Liver (tissue), 9 donors: ENCODE data around the gene GRIN2C. TPM values are rescaled to one million over a fixed set of nuclear protein-coding genes. Genes with fewer than 3 reads are reported as not detected.

Source experiments
- DNase-seq: peaks from one replicate; pipeline ENCODE4 v3.0.0-alpha.2; 2017; ENCODE audit warnings: low spot score
- H3K27ac ChIP-seq, 2 donors: one replicate each; pipeline ENCODE4 v1.7.0; 2013; ENCODE audit warnings: inconsistent platforms in 2 of 2, low read length in 2 of 2, control low read depth in 1 of 2, low read depth in 1 of 2, mild to moderate bottlenecking in 1 of 2
- H3K27me3 ChIP-seq, 4 donors: one replicate each; pipeline versions ENCODE4 v1.6.1 to v1.7.0; 2013; ENCODE audit warnings: low read length in 3 of 4, inconsistent platforms in 1 of 4, mild to moderate bottlenecking in 1 of 4, moderate library complexity in 1 of 4; ENCODE audit not compliant: control insufficient read depth in 4 of 4, insufficient read depth in 4 of 4
- H3K36me3 ChIP-seq, 4 donors: one replicate each; pipeline versions ENCODE4 v1.6.1 to v1.7.0; 2013; ENCODE audit warnings: low read length in 3 of 4, mild to moderate bottlenecking in 3 of 4, low read depth in 1 of 4, moderate library complexity in 1 of 4; ENCODE audit not compliant: control insufficient read depth in 4 of 4, insufficient read depth in 3 of 4
- H3K4me1 ChIP-seq, 4 donors: one replicate each; pipeline versions ENCODE4 v1.6.1 to v1.7.0; 2013; ENCODE audit warnings: low read length in 3 of 4, mild to moderate bottlenecking in 3 of 4, moderate library complexity in 1 of 4; ENCODE audit not compliant: control insufficient read depth in 4 of 4, insufficient read depth in 4 of 4
- H3K4me3 ChIP-seq, 3 donors: one replicate each; pipeline versions ENCODE4 v1.6.1 to v1.7.0; 2013; ENCODE audit warnings: low read length in 3 of 3, control low read depth in 1 of 3, low read depth in 1 of 3, mild to moderate bottlenecking in 1 of 3
- H3K9ac ChIP-seq, 2 donors: one replicate each; pipeline ENCODE4 v1.7.0; 2013; ENCODE audit warnings: low read length in 2 of 2, mild to moderate bottlenecking in 2 of 2, moderate library complexity in 2 of 2, control low read depth in 1 of 2, low read depth in 1 of 2
- H3K9me3 ChIP-seq, 4 donors: one replicate each; pipeline versions ENCODE4 v1.6.1 to v1.7.0; 2013; ENCODE audit warnings: low read length in 3 of 4; ENCODE audit not compliant: control insufficient read depth in 4 of 4
- EGR1 ChIP-seq, 2 donors: IDR thresholded peaks; 2 replicates each; pipeline ENCODE4 v1.6.1; 2016 to 2018; ENCODE audit warnings: antibody characterized with exemption in 2 of 2, low read depth in 2 of 2
- FOXA1 ChIP-seq: IDR thresholded peaks from 2 replicates; pipeline ENCODE4 v1.6.1; 2016; ENCODE audit warnings: antibody characterized with exemption
- FOXA2 ChIP-seq: IDR thresholded peaks from 2 replicates; pipeline ENCODE4 v1.6.1; 2016; ENCODE audit warnings: antibody characterized with exemption
- GABPA ChIP-seq, 2 donors: IDR thresholded peaks in 1 of 2; conservative IDR thresholded peaks in 1 of 2; 2 replicates each; pipeline ENCODE4 v1.6.1; 2016; ENCODE audit warnings: antibody characterized with exemption in 2 of 2, mild to moderate bottlenecking in 1 of 2, moderate library complexity in 1 of 2
- HNF4A ChIP-seq, 2 donors: conservative IDR thresholded peaks; 2 replicates each; pipeline ENCODE4 v1.6.1; 2016; ENCODE audit warnings: antibody characterized with exemption in 2 of 2, mild to moderate bottlenecking in 2 of 2
- JUND ChIP-seq, 2 donors: IDR thresholded peaks; 2 replicates each; pipeline ENCODE4 v1.6.1; 2016; ENCODE audit warnings: antibody characterized with exemption in 2 of 2
- NR2F2 ChIP-seq: IDR thresholded peaks from 2 replicates; pipeline ENCODE4 v1.6.1; 2016; ENCODE audit warnings: antibody characterized with exemption
- RAD21 ChIP-seq, 2 donors: IDR thresholded peaks; 2 replicates each; pipeline ENCODE4 v1.6.1; 2016; ENCODE audit warnings: antibody characterized with exemption in 2 of 2, mild to moderate bottlenecking in 2 of 2
- RXRA ChIP-seq, 2 donors: IDR thresholded peaks; 2 replicates each; pipeline ENCODE4 v1.6.1; 2017 to 2018; ENCODE audit warnings: antibody characterized with exemption in 2 of 2, mild to moderate bottlenecking in 1 of 2
- SP1 ChIP-seq: IDR thresholded peaks from 2 replicates; pipeline ENCODE4 v1.6.1; 2018; ENCODE audit warnings: antibody characterized with exemption, mild to moderate bottlenecking
- TAF1 ChIP-seq: conservative IDR thresholded peaks from 2 replicates; pipeline ENCODE4 v1.6.1; 2016; ENCODE audit warnings: antibody characterized with exemption, mild to moderate bottlenecking
- YY1 ChIP-seq: IDR thresholded peaks from 2 replicates; pipeline ENCODE4 v1.6.1; 2016; ENCODE audit warnings: antibody characterized with exemption, mild to moderate bottlenecking
- WGBS: extraction: QIAGEN DNeasy Blood & Tissue Kit; methylation state at CpG from one replicate; pipeline ENCODE4 v1.1.7; 2013; 5-methylcytosine and 5-hydroxymethylcytosine counted together
- polyA plus RNA-seq, 2 donors: library from polyadenylated mRNA; stranded (reverse) in 1 of 2; unstranded in 1 of 2; fragments of 200-250 nt in 1 of 2; fragments of >200 nt in 1 of 2; fragmentation: Nextera tagmentation in 1 of 2; extraction: Ambion mirVana in 1 of 2; gene quantifications; one replicate each; pipeline versions ENCODE4 v1.2.1 to v1.2.3, GENCODE V29; 2013 to 2015
- total RNA-seq, 2 donors: library from RNA; depleted of rRNA; stranded (reverse); fragments of >200 nt; gene quantifications; one replicate each; pipeline ENCODE4 v1.2.3, GENCODE V29; 2014
- TF ChIP-seq, protein P1 (sequence below): IDR thresholded peaks from 2 replicates; pipeline ENCODE4 v1.6.1; 2016; ENCODE audit warnings: antibody characterized with exemption
- TF ChIP-seq, protein P2 (sequence below): IDR thresholded peaks from 2 replicates; pipeline ENCODE4 v1.6.1; 2016; ENCODE audit warnings: antibody characterized with exemption
- TF ChIP-seq, protein P3 (sequence below): IDR thresholded peaks from 2 replicates; pipeline ENCODE4 v1.6.1; 2016; ENCODE audit warnings: antibody characterized with exemption, mild to moderate bottlenecking
- TF ChIP-seq, protein P4 (sequence below): IDR thresholded peaks from 2 replicates; pipeline ENCODE4 v1.6.1; 2016; ENCODE audit warnings: antibody characterized with exemption
- donor health status: healthy.
- donor health status: healthy.
- donor health status: healthy.
- donor health status: healthy.
- donor health status: healthy.

The GRIN2C gene
- total and polyA plus RNA-seq, 4 donors: 0.03 to 0.10 (median 0.09) TPM; not detected in 1

DNA sequence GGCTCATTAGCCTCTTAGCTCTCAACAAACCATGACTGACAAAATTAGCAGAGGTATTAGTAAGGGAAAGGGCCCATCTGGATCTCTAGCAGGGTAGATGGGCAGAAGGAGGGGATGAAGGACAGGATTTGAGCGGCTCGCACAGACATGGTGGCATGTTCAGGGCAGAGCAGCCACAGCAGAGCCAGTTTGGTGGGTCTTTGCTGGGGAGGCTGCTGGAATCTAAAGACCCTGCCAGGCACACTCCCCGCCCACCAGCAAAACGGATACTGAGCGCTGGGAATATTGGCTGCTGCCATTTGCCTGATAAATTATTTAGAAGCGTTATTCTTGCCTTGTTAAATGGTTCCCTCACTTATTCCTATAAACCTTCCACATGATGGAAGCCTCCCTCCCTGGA is 62.8 kb downstream of the GRIN2C start (continued):
- TF ChIP-seq FOXA2: no peak
- TF ChIP-seq RAD21 (IDR thresholded peaks at IDR 0.05): no peak
- no peak for TF ChIP-seq YY1

DNA sequence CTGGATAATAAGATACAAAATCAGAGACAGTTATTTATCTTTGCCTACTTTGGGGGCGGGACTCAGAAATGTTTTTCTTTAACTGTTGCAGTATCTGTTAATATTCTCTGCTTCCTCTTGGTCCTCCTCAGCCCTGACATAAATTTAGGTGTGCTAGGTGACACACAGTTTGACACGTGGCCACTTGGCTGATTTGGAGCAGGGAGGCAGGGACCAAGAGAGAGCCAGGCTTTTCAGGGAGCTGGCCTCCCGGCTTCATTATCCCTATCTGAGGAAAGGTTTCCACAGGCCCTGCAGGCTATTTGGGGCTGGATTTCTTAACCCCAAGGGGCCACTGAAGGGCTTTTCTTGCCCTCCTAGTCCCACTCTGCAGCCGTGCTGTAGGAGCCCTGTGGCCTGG is 63.5 kb downstream of the GRIN2C start:
- Histone ChIP-seq H3K4me1 (no peaks in the 10 kb centered on the region), H3K9me3 (no peaks in the 10 kb centered on the region), H3K27ac (no peak overlapping the region), H3K27me3 (no peaks in the 10 kb centered on the region), H3K9ac (no peak overlapping the region), H3K4me3 (no peak overlapping the region), H3K36me3 (peaks cover 0 to 70% (median 21%) of the 10 kb centered on the region in 4 donors)
- TF ChIP-seq SP1: no peak
- no peak for TF ChIP-seq NR2F2
- TF ChIP-seq, protein P1, sequence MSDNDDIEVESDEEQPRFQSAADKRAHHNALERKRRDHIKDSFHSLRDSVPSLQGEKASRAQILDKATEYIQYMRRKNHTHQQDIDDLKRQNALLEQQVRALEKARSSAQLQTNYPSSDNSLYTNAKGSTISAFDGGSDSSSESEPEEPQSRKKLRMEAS: no peak
- TF ChIP-seq TAF1: no peak
- no peak for TF ChIP-seq FOXA1
- TF ChIP-seq JUND (IDR thresholded peaks at IDR 0.05): no peak
- 96% methylated on average over 4 of the region's 4 CpGs for WGBS
- no peak for DNase-seq

DNA sequence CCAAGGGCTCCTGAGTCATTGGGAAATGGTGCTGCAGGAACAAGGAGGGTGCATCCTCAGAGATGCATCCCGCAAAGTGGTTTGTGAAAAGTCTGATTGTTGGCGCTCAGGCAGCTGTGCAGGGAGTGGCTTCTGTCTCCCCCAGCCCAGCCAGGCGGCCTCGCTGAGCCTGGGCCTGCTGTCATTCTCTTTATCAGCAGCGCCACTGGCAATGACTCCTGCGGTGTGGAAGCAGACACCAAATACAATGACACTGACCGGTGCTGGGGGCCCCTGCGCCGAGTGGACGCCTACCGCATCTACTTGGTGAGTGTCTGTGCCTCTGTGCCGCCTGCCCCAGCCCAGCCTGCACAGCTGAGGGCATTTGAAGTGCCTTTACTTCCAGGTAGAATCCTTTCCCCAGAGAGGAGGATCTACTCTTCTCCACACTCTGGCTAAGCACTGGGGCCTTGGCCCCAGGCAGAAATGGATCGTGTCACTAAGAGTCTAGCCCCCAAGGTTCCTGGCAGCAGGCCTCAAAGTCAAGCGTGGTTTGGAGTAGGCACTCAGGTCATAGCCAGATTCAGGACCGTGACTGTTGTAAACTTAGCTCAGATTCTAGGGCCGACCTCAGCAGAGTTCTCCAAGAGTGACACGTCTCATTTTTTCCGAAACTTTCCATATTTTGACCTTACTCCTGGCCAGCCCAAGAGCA is 64.2 kb downstream of the GRIN2C start:
- H3K27ac ChIP-seq: no peak overlapping the region
- WGBS: 96% methylated on average over 18 of the region's 18 CpGs
- DNase-seq: no peak
- no peaks in the 10 kb centered on the region for H3K9me3 ChIP-seq
- H3K9ac ChIP-seq: no peak overlapping the region
- peaks cover 0 to 64% (median 20%) of the 10 kb centered on the region in 4 donors for H3K36me3 ChIP-seq
- H3K4me1 ChIP-seq: no peaks in the 10 kb centered on the region
- no peaks in the 10 kb centered on the region for H3K27me3 ChIP-seq
- H3K4me3 ChIP-seq: no peak overlapping the region
- no peak for TF ChIP-seq RAD21 (IDR thresholded peaks at IDR 0.05)
- no peak for TF ChIP-seq RXRA (IDR thresholded peaks at IDR 0.05)

DNA sequence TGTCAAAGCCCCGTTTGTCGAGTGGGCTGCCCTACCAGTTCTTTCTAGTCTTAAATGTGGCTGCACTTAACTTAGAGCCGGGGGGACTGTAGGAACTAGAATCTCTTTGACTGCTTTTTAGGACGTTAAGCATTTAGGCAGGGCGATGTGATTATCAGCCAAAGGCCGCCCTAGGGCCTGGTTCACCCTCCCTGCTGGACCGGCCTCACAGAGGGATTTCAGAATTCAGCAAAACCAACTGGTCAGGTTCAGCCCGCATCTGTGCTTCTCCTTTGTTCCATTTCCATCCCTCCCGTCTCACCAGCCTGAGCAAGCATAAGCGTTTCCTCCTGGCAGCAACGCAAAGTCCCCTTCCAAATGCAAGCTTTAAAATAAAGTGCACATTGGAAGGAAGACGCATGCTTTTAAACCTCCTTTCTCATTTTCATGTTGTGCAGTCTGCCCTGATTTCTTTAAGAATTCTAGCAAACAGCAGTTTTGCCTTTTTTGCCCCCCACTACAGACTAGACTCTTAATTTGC is 67.0 kb downstream of the GRIN2C start:
- Histone ChIP-seq H3K36me3 (peaks cover 0 to 46% (median 20%) of the 10 kb centered on the region in 4 donors), H3K9me3 (no peaks in the 10 kb centered on the region), H3K4me3 (no peak overlapping the region), H3K9ac (no peak overlapping the region), H3K27me3 (no peaks in the 10 kb centered on the region), H3K4me1 (no peaks in the 10 kb centered on the region), H3K27ac (no peak overlapping the region)
- TF ChIP-seq GABPA (IDR thresholded peaks at IDR 0.05 in 1 of 2, conservative IDR thresholded peaks at IDR 0.05 in 1 of 2) (no peak), EGR1 (IDR thresholded peaks at IDR 0.05; ENCODE audit: low read depth in 2 of 2) (no peak), SP1 (no peak), HNF4A (conservative IDR thresholded peaks at IDR 0.05) (no peak), TAF1 (no peak)
- TF ChIP-seq, protein P2, sequence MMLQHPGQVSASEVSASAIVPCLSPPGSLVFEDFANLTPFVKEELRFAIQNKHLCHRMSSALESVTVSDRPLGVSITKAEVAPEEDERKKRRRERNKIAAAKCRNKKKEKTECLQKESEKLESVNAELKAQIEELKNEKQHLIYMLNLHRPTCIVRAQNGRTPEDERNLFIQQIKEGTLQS: no peak
- TF ChIP-seq, protein P3, sequence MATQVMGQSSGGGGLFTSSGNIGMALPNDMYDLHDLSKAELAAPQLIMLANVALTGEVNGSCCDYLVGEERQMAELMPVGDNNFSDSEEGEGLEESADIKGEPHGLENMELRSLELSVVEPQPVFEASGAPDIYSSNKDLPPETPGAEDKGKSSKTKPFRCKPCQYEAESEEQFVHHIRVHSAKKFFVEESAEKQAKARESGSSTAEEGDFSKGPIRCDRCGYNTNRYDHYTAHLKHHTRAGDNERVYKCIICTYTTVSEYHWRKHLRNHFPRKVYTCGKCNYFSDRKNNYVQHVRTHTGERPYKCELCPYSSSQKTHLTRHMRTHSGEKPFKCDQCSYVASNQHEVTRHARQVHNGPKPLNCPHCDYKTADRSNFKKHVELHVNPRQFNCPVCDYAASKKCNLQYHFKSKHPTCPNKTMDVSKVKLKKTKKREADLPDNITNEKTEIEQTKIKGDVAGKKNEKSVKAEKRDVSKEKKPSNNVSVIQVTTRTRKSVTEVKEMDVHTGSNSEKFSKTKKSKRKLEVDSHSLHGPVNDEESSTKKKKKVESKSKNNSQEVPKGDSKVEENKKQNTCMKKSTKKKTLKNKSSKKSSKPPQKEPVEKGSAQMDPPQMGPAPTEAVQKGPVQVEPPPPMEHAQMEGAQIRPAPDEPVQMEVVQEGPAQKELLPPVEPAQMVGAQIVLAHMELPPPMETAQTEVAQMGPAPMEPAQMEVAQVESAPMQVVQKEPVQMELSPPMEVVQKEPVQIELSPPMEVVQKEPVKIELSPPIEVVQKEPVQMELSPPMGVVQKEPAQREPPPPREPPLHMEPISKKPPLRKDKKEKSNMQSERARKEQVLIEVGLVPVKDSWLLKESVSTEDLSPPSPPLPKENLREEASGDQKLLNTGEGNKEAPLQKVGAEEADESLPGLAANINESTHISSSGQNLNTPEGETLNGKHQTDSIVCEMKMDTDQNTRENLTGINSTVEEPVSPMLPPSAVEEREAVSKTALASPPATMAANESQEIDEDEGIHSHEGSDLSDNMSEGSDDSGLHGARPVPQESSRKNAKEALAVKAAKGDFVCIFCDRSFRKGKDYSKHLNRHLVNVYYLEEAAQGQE: no peak
- TF ChIP-seq, protein P4, sequence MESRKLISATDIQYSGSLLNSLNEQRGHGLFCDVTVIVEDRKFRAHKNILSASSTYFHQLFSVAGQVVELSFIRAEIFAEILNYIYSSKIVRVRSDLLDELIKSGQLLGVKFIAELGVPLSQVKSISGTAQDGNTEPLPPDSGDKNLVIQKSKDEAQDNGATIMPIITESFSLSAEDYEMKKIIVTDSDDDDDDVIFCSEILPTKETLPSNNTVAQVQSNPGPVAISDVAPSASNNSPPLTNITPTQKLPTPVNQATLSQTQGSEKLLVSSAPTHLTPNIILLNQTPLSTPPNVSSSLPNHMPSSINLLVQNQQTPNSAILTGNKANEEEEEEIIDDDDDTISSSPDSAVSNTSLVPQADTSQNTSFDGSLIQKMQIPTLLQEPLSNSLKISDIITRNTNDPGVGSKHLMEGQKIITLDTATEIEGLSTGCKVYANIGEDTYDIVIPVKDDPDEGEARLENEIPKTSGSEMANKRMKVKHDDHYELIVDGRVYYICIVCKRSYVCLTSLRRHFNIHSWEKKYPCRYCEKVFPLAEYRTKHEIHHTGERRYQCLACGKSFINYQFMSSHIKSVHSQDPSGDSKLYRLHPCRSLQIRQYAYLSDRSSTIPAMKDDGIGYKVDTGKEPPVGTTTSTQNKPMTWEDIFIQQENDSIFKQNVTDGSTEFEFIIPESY: no peak
- no peak for DNase-seq
- WGBS: 95% methylated on average over 12 of the region's 12 CpGs
